Measurements from ENCODE around the gene ZHX3. TPM values are rescaled to one million over a fixed set of nuclear protein-coding genes. Genes with fewer than 3 reads are reported as not detected.

ZHX3 gene, protein sequence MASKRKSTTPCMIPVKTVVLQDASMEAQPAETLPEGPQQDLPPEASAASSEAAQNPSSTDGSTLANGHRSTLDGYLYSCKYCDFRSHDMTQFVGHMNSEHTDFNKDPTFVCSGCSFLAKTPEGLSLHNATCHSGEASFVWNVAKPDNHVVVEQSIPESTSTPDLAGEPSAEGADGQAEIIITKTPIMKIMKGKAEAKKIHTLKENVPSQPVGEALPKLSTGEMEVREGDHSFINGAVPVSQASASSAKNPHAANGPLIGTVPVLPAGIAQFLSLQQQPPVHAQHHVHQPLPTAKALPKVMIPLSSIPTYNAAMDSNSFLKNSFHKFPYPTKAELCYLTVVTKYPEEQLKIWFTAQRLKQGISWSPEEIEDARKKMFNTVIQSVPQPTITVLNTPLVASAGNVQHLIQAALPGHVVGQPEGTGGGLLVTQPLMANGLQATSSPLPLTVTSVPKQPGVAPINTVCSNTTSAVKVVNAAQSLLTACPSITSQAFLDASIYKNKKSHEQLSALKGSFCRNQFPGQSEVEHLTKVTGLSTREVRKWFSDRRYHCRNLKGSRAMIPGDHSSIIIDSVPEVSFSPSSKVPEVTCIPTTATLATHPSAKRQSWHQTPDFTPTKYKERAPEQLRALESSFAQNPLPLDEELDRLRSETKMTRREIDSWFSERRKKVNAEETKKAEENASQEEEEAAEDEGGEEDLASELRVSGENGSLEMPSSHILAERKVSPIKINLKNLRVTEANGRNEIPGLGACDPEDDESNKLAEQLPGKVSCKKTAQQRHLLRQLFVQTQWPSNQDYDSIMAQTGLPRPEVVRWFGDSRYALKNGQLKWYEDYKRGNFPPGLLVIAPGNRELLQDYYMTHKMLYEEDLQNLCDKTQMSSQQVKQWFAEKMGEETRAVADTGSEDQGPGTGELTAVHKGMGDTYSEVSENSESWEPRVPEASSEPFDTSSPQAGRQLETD
- total RNA-seq (2022; extraction: Qiagen RNA extraction): 5.5 to 8.1 TPM (median 7.1 TPM) in 5 replicates

GRCh38 chr20:41317546-41318270, at the start of gene ZHX3:
TSS of gene ZHX3 (minus strand) at chr20:41317731. CDS start at chr20:41204916, 112,815 bp downstream.

DNA sequence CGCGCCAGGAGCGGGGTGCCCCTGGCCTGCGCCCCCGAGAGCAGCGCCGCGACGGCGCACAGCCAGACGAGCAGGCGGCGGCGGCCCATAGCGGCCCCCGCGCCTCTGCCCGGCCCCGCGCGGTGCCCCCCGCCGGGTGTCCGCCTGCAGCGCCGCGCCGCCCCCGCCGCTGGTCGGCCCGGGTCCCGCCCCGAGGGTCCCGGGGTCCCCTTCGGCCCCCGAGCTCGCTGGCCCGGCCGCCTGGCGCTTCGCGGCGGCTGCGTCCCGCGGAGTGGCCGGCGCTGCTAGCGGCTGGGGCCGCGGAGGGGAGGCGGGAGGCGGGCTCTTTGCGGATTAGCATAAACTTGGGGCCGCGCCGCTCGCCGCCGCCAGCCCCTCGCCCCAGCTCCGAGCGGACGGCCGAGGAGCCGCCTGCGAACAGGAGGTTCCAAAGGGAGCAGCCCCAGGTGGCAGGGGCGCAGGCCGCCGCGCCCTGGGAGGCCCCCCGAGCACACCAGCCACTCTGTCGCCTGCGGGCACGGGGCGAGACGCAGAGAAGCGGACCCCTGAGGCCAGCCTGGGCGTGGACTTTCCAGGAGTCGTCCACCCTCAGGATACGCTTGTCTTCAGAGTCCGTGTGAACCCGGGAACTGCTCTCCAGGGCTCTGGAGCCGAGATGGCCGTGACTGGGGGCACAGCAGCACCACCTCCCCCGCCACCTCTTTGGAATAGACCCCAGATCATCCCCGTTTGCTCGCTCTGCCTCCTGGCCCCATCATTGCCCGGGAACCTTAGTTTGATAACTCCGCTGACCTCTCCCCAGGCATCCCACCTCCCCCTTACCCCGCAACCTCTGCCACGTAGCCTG, 49.2 kb upstream of the ZHX3 start, which contains the start of gene EMILIN3:
Gene EMILIN3 (minus strand): TSS at position 273 of the 847 bp plus-strand sequence. CDS start 184 bp downstream, at position 89.

GRCh38 chr20:41340327-41341055, 23.0 kb upstream of the ZHX3 start, which contains the start of gene LPIN3:
TSS of gene LPIN3 (plus strand) at chr20:41340821. CDS start at chr20:41345804, 4,983 bp downstream.

DNA sequence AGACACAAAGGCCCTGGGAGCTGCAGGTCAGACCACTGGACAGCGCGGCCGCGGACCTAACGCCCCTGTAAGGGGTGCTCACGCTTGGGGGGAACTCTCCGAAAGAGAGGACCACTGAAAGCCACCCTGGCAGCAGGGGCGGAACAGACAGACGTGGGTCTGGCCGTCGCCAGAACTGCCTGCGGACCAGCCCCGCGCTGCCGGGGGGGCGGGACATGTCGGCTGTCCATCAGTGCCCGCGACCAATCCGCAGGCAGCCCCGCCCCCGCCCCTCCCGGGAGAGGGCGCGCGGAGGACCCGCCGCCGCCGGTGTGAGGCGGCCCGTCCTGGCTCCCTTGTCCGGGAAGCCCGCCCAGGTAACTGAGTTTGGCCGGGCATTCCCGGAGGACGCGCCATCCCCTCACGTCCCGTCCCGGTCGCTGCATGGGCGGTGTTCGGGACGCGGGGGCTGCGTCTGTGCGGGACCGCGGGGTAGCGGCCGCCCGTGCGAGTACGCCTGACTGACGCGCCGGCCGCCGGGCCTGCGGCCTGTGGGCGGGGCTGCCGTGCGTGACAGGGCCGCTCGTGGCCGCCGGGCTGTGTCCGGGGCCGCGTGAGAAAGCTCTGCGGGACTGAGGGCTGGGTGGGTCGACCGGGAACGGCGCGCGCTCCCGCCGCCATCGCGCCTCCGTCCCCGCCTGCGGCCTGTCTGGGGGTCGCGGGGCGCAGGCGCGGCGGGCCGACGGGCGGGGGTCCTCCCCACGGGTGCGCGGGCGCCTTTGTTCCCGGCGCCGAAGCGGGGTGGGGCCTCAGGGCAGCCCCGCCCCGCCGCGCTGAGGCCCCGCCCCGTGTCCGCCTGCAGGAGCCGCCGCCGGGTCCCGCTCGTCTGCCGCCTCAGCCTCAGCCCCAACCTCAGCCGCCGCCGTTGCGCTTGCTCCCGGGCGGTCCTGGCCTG, 180.6 kb downstream of the ZHX3 start, which contains the start of gene PLCG1:
Gene PLCG1 (plus strand): TSS at position 864 of the 934 bp plus-strand sequence. CDS start 99 bp downstream, outside the sequence.

Other genes starting within 250 kb of the ZHX3 start
- gene PLCG1, start 180.2 kb downstream of the ZHX3 start, total RNA-seq (2022; extraction: Qiagen RNA extraction): 35.9 to 65.5 TPM (median 41.0 TPM) in 5 replicates
- gene LPIN3, start 23.1 kb upstream of the ZHX3 start, total RNA-seq (2022; extraction: Qiagen RNA extraction): 10.9 to 14.4 TPM (median 13.7 TPM) in 5 replicates
- gene EMILIN3, start 49.1 kb upstream of the ZHX3 start, total RNA-seq (2022; extraction: Qiagen RNA extraction): 0.40 to 0.54 TPM (median 0.44 TPM) in 5 replicates

All from A549 treated with Hydrocortisone at 1 μM for 4 hours (cell line).